Neutrophil (primary cell): ENCODE measurements around the gene FOSB.

ENCODE experiments used
- H3K27ac ChIP-seq: fragments of 200-600 bp; sonication (generic); 2 replicates; pipeline ENCODE4 v1.5.1; 2016; ENCODE audit warnings: mild to moderate bottlenecking, moderate library complexity
- H3K27me3 ChIP-seq: fragments of 200-600 bp; sonication (generic); 2 replicates; pipeline ENCODE4 v1.6.0; 2016; ENCODE audit warnings: mild to moderate bottlenecking
- H3K36me3 ChIP-seq: fragments of 200-600 bp; sonication (generic); 2 replicates; pipeline ENCODE4 v1.5.1; 2017
- H3K4me1 ChIP-seq, 2 experiments: fragments of 200-600 bp in 1 of 2; sonication (generic) in 1 of 2; 1 replicate in 1 of 2; 2 replicates in 1 of 2; pipeline versions ENCODE4 v1.5.1 to v1.6.1; 2013 to 2016; ENCODE audit warnings: low read depth in 1 of 2, low read length in 1 of 2, mild to moderate bottlenecking in 1 of 2, moderate library complexity in 1 of 2; ENCODE audit not compliant: control insufficient read depth in 1 of 2, insufficient read depth in 1 of 2
- H3K4me3 ChIP-seq, 2 experiments: fragments of 200-600 bp in 1 of 2; sonication (generic) in 1 of 2; 1 replicate in 1 of 2; 2 replicates in 1 of 2; pipeline ENCODE4 v1.5.1; 2013 to 2016; ENCODE audit warnings: low read depth in 1 of 2, low read length in 1 of 2, mild to moderate bottlenecking in 1 of 2, moderate library complexity in 1 of 2
- H3K9me3 ChIP-seq: fragments of 200-600 bp; sonication (generic); 2 replicates; pipeline ENCODE4 v1.5.1; 2016
- CTCF ChIP-seq: fragments of 200-600 bp; sonication (generic); IDR thresholded peaks from 2 replicates; pipeline ENCODE4 v1.5.1; 2016; ENCODE audit warnings: antibody characterized with exemption

Gene FOSB

GRCh38 chr19:45492137-45492626 is 24.4 kb downstream of the FOSB start:
- Histone ChIP-seq H3K27me3 (peaks cover 44% of the 10 kb centered on the region), H3K36me3 (no peaks in the 10 kb centered on the region), H3K9me3 (no peaks in the 10 kb centered on the region), H3K27ac (no peak overlapping the region), H3K4me1 (peaks cover 27% of the 10 kb centered on the region in 2 experiments), H3K4me3 (peak overlapping the region in 1 of 2 experiments; percentile 41)
- TF ChIP-seq CTCF = no peak

- TF ChIP-seq CTCF = no peak
- Histone ChIP-seq H3K27ac (no peak overlapping the region), H3K4me1 (peaks cover 33% of the 10 kb centered on the region in 2 experiments), H3K36me3 (no peaks in the 10 kb centered on the region), H3K4me3 (peak overlapping the region; percentile 30 to 41), H3K27me3 (peaks cover 51% of the 10 kb centered on the region), H3K9me3 (no peaks in the 10 kb centered on the region)
These were observed 25.1 kb downstream of the FOSB start for GRCh38 chr19:45492627-45493470.

- no peak overlapping the region for H3K27ac ChIP-seq
- no peak for TF ChIP-seq CTCF
- peaks cover 48 to 49% of the 10 kb centered on the region in 2 experiments for H3K4me1 ChIP-seq
- no peaks in the 10 kb centered on the region for H3K36me3 ChIP-seq
- no peak overlapping the region for H3K4me3 ChIP-seq
- H3K27me3 ChIP-seq = peaks cover 67% of the 10 kb centered on the region
- no peaks in the 10 kb centered on the region for H3K9me3 ChIP-seq
These were observed 26.6 kb downstream of the FOSB start for GRCh38 chr19:45494261-45494916.

GRCh38 chr19:45495178-45495577 is 27.4 kb downstream of the FOSB start:
- H3K4me3 ChIP-seq = no peak overlapping the region
- peaks cover 56 to 57% of the 10 kb centered on the region in 2 experiments for H3K4me1 ChIP-seq
- H3K36me3 ChIP-seq = no peaks in the 10 kb centered on the region
- no peak overlapping the region for H3K27ac ChIP-seq
- no peak for TF ChIP-seq CTCF
- H3K9me3 ChIP-seq = no peaks in the 10 kb centered on the region
- H3K27me3 ChIP-seq = peaks cover 72% of the 10 kb centered on the region

- peak overlapping the region; percentile 66 for H3K27ac ChIP-seq
- no peaks in the 10 kb centered on the region for H3K36me3 ChIP-seq
These were observed 28.7 kb downstream of the FOSB start for GRCh38 chr19:45496349-45496953.

More at GRCh38 chr19:45496349-45496953, 28.7 kb downstream of the FOSB start:
- no peaks in the 10 kb centered on the region for H3K9me3 ChIP-seq
- peaks cover 72% of the 10 kb centered on the region for H3K27me3 ChIP-seq
- peak overlapping the region; percentile 77 to 82 for H3K4me3 ChIP-seq
- TF ChIP-seq CTCF = no peak
- H3K4me1 ChIP-seq = peaks cover 67 to 68% of the 10 kb centered on the region in 2 experiments
